Erythroblast (primary cell): Measurements from ENCODE around the gene FAM50B.

ENCODE experiments used
- DNase-seq, 2 experiments: peaks; one replicate each; lab custom pipeline; 2025; lab: John Stamatoyannopoulos, UW
- GATA1 ChIP-seq: IDR thresholded peaks from 2 replicates; pipeline ENCODE4 v1.6.1; 2011; ENCODE audit warnings: low read depth, mild to moderate bottlenecking, control low read depth, low read length, moderate library complexity
- POLR2A ChIP-seq: IDR thresholded peaks from 2 replicates; pipeline ENCODE4 v1.6.1; 2011; ENCODE audit warnings: mild to moderate bottlenecking, low read length

FAM50B gene

GRCh38 chr6:3831761-3832530, 17.2 kb upstream of the FAM50B start:
- TF ChIP-seq GATA1 (no peak), POLR2A (no peak)

GRCh38 chr6:3835055-3835731, 14.0 kb upstream of the FAM50B start:
- DNase-seq = no peak
- no peak for TF ChIP-seq POLR2A
- no peak for TF ChIP-seq GATA1

More at GRCh38 chr6:3831761-3832530, 17.2 kb upstream of the FAM50B start:
- DNase-seq = no peak

DNA sequence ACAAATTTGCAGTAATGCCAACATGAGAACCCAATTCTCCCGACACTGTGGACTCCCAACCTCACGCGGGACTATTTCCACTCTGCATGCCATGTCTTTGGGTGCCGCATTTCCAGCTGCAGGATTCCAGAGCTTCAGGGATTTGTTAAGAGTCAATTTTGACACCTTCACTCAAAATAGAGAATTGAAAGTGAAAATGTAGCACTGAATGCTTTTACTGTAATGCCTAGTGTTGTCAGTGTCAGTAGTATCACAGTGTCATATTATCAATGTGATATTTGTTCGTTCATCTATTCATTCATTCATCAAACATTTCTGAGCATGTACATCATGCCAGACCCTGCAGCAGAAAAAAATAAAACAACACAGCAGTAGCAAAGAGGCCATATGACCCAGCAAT, 13.4 kb upstream of the FAM50B start:
- TF ChIP-seq POLR2A (no peak), GATA1 (no peak)
- DNase-seq = no peak

- no peak for DNase-seq
- TF ChIP-seq GATA1 (no peak), POLR2A (no peak)
Observed at GRCh38 chr6:3836566-3836965, 12.6 kb upstream of the FAM50B start.

GRCh38 chr6:3837781-3838180, 11.4 kb upstream of the FAM50B start:
- TF ChIP-seq GATA1 = no peak
- no peak for TF ChIP-seq POLR2A
- no peak for DNase-seq

- no peak for DNase-seq
- TF ChIP-seq POLR2A (no peak), GATA1 (no peak)
Observed at GRCh38 chr6:3838992-3839867, 9.9 kb upstream of the FAM50B start.

GRCh38 chr6:3841066-3841454, 8.1 kb upstream of the FAM50B start:
- no peak for TF ChIP-seq POLR2A
- no peak for TF ChIP-seq GATA1
- no peak for DNase-seq

DNA sequence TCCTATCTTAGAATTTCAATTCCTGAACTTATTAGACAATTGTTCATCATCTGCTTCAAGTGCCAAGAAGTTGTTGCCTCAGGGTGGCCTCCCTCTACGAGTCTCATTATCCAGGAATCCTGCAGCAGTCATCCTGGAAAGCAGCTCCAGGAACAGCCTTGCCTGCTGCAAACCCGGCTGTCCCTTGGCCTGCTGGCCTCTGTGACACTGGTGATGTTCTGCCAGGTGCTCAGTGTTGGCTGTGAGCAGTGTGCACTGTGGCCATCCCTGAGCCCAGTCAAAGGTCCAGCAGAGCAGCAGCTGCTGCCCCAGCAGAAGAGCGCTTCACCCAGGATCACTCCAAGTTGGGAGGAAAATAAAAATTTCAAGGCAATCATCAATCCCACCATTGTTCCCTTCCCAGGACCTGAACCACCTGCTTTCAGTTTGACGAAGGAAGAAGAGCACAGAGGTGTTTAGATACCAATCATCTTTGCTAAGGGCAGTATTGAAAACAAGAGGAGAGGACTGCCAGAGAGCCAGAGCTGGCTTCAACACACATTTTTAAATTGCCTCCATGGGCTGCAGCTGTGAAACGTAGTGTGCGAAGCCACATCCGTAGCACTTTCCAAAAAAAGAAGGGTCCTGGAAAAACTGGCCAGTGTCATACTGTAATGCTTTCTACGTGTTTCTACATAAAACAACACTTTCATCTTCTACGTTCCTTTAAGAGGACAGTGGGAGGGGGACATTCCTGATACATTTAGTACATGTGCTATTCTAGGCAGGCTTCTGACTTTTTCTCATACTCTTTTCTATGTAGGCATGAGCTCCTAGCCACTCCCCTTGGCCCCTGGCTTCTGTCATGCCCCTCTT, 7.2 kb upstream of the FAM50B start:
- no peak for TF ChIP-seq GATA1
- no peak for TF ChIP-seq POLR2A
- DNase-seq = no peak

GRCh38 chr6:3843379-3844096, 5.6 kb upstream of the FAM50B start:
- TF ChIP-seq GATA1 (no peak), POLR2A (no peak)

DNA sequence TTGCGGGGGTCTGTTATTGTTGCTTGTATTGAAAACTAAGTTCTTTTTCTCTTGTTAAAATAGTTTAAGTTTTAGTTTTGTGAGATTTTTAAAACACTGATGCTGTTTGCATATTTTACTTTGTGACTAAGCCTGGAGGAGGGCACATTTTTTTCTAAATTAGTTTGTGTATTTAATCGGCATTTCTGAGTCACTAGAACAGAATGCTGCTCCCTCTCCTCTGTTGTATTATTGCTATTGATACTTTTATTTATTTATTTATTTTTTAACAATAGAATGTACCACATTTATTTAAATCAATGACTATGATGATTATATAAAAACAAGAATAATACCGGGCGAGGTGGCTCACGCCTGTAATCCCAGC, 5.1 kb upstream of the FAM50B start:
- DNase-seq = no peak
- TF ChIP-seq GATA1 (no peak), POLR2A (no peak)

More at GRCh38 chr6:3843379-3844096, 5.6 kb upstream of the FAM50B start:
- no peak for DNase-seq

DNA sequence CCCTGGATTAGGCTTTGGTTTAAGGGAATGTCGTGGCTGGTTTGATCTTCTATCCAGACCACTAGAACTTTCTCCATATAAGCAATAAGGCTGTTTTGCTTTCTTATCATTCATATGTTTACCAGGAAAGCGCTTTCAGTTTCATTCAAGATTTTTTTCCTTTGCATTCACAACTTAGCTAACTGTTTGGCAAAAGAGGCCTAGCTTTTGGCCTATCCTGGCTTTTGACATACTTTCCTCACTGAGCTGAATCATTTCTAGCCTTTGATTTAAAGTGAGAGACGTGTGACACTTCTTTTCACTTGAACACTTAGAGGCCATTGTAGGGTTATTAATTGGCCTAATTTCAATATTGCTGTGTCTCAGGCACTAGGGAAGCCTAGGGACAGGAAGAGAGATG, 1.7 kb upstream of the FAM50B start:
- no peak for DNase-seq
- no peak for TF ChIP-seq GATA1
- no peak for TF ChIP-seq POLR2A

GRCh38 chr6:3848380-3848779, 793 bp upstream of the FAM50B start:
- no peak for TF ChIP-seq POLR2A
- TF ChIP-seq GATA1 = no peak
- no peak for DNase-seq
